ENCODE data around the gene DGKI.

Gene DGKI

GRCh38 chr7:137871170-137871915, 24.6 kb upstream of the DGKI start:
- H2BK12ac ChIP-seq (ENCODE audit: low read length), result no peak overlapping the region
- H3K9ac ChIP-seq (ENCODE audit: low read depth, low read length, poor library complexity), result no peak overlapping the region
- no peak overlapping the region for H2BK5ac ChIP-seq (ENCODE audit: low read length)
- H3K36me3 ChIP-seq (replicated peaks in 1 of 2; ENCODE audit: control insufficient read depth in 2 of 2, insufficient read depth in 2 of 2, low read length in 2 of 2), result peaks cover 5 to 50% of the 10 kb centered on the region in 2 donors
- no peak overlapping the region for H2AFZ ChIP-seq (ENCODE audit: low read length)
- peaks cover 0 to 8% of the 10 kb centered on the region in 2 donors for H3K4me1 ChIP-seq (ENCODE audit: control insufficient read depth in 2 of 2, insufficient read depth in 1 of 2, low read depth in 1 of 2, low read length in 2 of 2)
- H2BK120ac ChIP-seq (ENCODE audit: low read depth, low read length), result no peak overlapping the region
- H3K14ac ChIP-seq (ENCODE audit: low read length), result no peak overlapping the region
- no peak overlapping the region for H3K4ac ChIP-seq (ENCODE audit: low read length)
- H4K91ac ChIP-seq (ENCODE audit: low read depth, low read length, poor library complexity), result no peak overlapping the region
- no peaks in the 10 kb centered on the region for H3K27me3 ChIP-seq (ENCODE audit: control insufficient read depth in 3 of 3, insufficient read depth in 3 of 3, low read depth in 1 of 3, low read length in 3 of 3)
- WGBS, 2 donors (ENCODE audit: extremely low coverage in 2 of 2, insufficient read length in 2 of 2, insufficient replicate concordance in 1 of 2), result no CpG with 5 or more reads among the region's 7 CpGs
- H2AK5ac ChIP-seq (ENCODE audit: low read depth, low read length), result no peak overlapping the region
- H3K4me2 ChIP-seq (ENCODE audit: insufficient read depth, low read length, poor library complexity, severe bottlenecking), result no peak overlapping the region
- H3K27ac ChIP-seq (replicated peaks; ENCODE audit: low read length), result no peak overlapping the region
- DNase-seq (ENCODE audit: low spot score), result no peak
- H4K8ac ChIP-seq (ENCODE audit: low read depth, low read length), result no peak overlapping the region
- no peak overlapping the region for H3K18ac ChIP-seq (ENCODE audit: low read length)
- H3K23ac ChIP-seq (ENCODE audit: low read depth, low read length, poor library complexity), result no peak overlapping the region
- no peaks in the 10 kb centered on the region for H3K79me1 ChIP-seq (ENCODE audit: low read depth, low read length)
- no peak overlapping the region for H2BK15ac ChIP-seq (ENCODE audit: low read length)
- H3K9me3 ChIP-seq (replicated peaks in 1 of 2; ENCODE audit: control insufficient read depth in 2 of 2, insufficient read depth in 1 of 2, low read depth in 1 of 2, low read length in 2 of 2), result peaks cover 4 to 13% of the 10 kb centered on the region in 2 donors
- no peak overlapping the region for H3K4me3 ChIP-seq (ENCODE audit: low read length in 2 of 2)

- Histone ChIP-seq H3K36me3 (replicated peaks in 1 of 2; ENCODE audit: control insufficient read depth in 2 of 2, insufficient read depth in 2 of 2, low read length in 2 of 2) (peaks cover 5 to 43% of the 10 kb centered on the region in 2 donors), H3K27ac (replicated peaks; ENCODE audit: low read length) (no peak overlapping the region), H2BK12ac (ENCODE audit: low read length) (no peak overlapping the region)
Observed at GRCh38 chr7:137870684-137871083, 23.9 kb upstream of the DGKI start.

GRCh38 chr7:137870078-137870477, 23.3 kb upstream of the DGKI start:
- Histone ChIP-seq H3K27ac (replicated peaks; ENCODE audit: low read length) (no peak overlapping the region), H3K36me3 (replicated peaks in 1 of 2; ENCODE audit: control insufficient read depth in 2 of 2, insufficient read depth in 2 of 2, low read length in 2 of 2) (peaks cover 5 to 37% of the 10 kb centered on the region in 2 donors)

More at GRCh38 chr7:137870684-137871083, 23.9 kb upstream of the DGKI start:
- no peaks in the 10 kb centered on the region for H3K27me3 ChIP-seq (ENCODE audit: control insufficient read depth in 3 of 3, insufficient read depth in 3 of 3, low read depth in 1 of 3, low read length in 3 of 3)
- no peak overlapping the region for H3K4me3 ChIP-seq (ENCODE audit: low read length in 2 of 2)
- no peak overlapping the region for H2AK5ac ChIP-seq (ENCODE audit: low read depth, low read length)
- H3K4me1 ChIP-seq (ENCODE audit: control insufficient read depth in 2 of 2, insufficient read depth in 1 of 2, low read depth in 1 of 2, low read length in 2 of 2), result peaks cover 0 to 7% of the 10 kb centered on the region in 2 donors
- H2BK120ac ChIP-seq (ENCODE audit: low read depth, low read length), result no peak overlapping the region
- no peak overlapping the region for H4K91ac ChIP-seq (ENCODE audit: low read depth, low read length, poor library complexity)
- no peaks in the 10 kb centered on the region for H3K79me1 ChIP-seq (ENCODE audit: low read depth, low read length)
- no peak overlapping the region for H3K14ac ChIP-seq (ENCODE audit: low read length)
- no peak overlapping the region for H3K4ac ChIP-seq (ENCODE audit: low read length)
- H2BK5ac ChIP-seq (ENCODE audit: low read length), result no peak overlapping the region
- no peak for DNase-seq (ENCODE audit: low spot score)
- no peak overlapping the region for H3K4me2 ChIP-seq (ENCODE audit: insufficient read depth, low read length, poor library complexity, severe bottlenecking)
- no peak overlapping the region for H4K8ac ChIP-seq (ENCODE audit: low read depth, low read length)
- no peak overlapping the region for H3K18ac ChIP-seq (ENCODE audit: low read length)
- H2BK15ac ChIP-seq (ENCODE audit: low read length), result no peak overlapping the region
- H2AFZ ChIP-seq (ENCODE audit: low read length), result no peak overlapping the region
- peaks cover 4 to 18% of the 10 kb centered on the region in 2 donors for H3K9me3 ChIP-seq (replicated peaks in 1 of 2; ENCODE audit: control insufficient read depth in 2 of 2, insufficient read depth in 1 of 2, low read depth in 1 of 2, low read length in 2 of 2)
- no peak overlapping the region for H3K23ac ChIP-seq (ENCODE audit: low read depth, low read length, poor library complexity)
- no peak overlapping the region for H3K9ac ChIP-seq (ENCODE audit: low read depth, low read length, poor library complexity)

GRCh38 chr7:137869260-137869659, 22.5 kb upstream of the DGKI start:
- peaks cover 0 to 3% of the 10 kb centered on the region in 2 donors for H3K4me1 ChIP-seq (ENCODE audit: control insufficient read depth in 2 of 2, insufficient read depth in 1 of 2, low read depth in 1 of 2, low read length in 2 of 2)

More at GRCh38 chr7:137870078-137870477, 23.3 kb upstream of the DGKI start:
- no CpG with 5 or more reads among the region's 1 CpG for WGBS, 2 donors (ENCODE audit: extremely low coverage in 2 of 2, insufficient read length in 2 of 2, insufficient replicate concordance in 1 of 2)
- H3K9me3 ChIP-seq (replicated peaks in 1 of 2; ENCODE audit: control insufficient read depth in 2 of 2, insufficient read depth in 1 of 2, low read depth in 1 of 2, low read length in 2 of 2), result peaks cover 4 to 25% of the 10 kb centered on the region in 2 donors
- H3K14ac ChIP-seq (ENCODE audit: low read length), result no peak overlapping the region
- H3K4ac ChIP-seq (ENCODE audit: low read length), result no peak overlapping the region
- H3K4me3 ChIP-seq (ENCODE audit: low read length in 2 of 2), result no peak overlapping the region
- H2AK5ac ChIP-seq (ENCODE audit: low read depth, low read length), result no peak overlapping the region
- no peak overlapping the region for H2AFZ ChIP-seq (ENCODE audit: low read length)
- H2BK5ac ChIP-seq (ENCODE audit: low read length), result no peak overlapping the region
- H3K79me1 ChIP-seq (ENCODE audit: low read depth, low read length), result no peaks in the 10 kb centered on the region
- H3K4me1 ChIP-seq (ENCODE audit: control insufficient read depth in 2 of 2, insufficient read depth in 1 of 2, low read depth in 1 of 2, low read length in 2 of 2), result peaks cover 0 to 7% of the 10 kb centered on the region in 2 donors
- no peak overlapping the region for H3K4me2 ChIP-seq (ENCODE audit: insufficient read depth, low read length, poor library complexity, severe bottlenecking)
- no peak overlapping the region for H2BK120ac ChIP-seq (ENCODE audit: low read depth, low read length)
- no peak overlapping the region for H3K18ac ChIP-seq (ENCODE audit: low read length)
- no peak overlapping the region for H2BK15ac ChIP-seq (ENCODE audit: low read length)
- H4K91ac ChIP-seq (ENCODE audit: low read depth, low read length, poor library complexity), result no peak overlapping the region
- no peak overlapping the region for H3K9ac ChIP-seq (ENCODE audit: low read depth, low read length, poor library complexity)
- H3K27me3 ChIP-seq (ENCODE audit: control insufficient read depth in 3 of 3, insufficient read depth in 3 of 3, low read depth in 1 of 3, low read length in 3 of 3), result no peaks in the 10 kb centered on the region
- no peak for DNase-seq (ENCODE audit: low spot score)
- no peak overlapping the region for H2BK12ac ChIP-seq (ENCODE audit: low read length)
- H4K8ac ChIP-seq (ENCODE audit: low read depth, low read length), result no peak overlapping the region
- H3K23ac ChIP-seq (ENCODE audit: low read depth, low read length, poor library complexity), result no peak overlapping the region

More at GRCh38 chr7:137869260-137869659, 22.5 kb upstream of the DGKI start:
- peaks cover 5 to 33% of the 10 kb centered on the region in 2 donors for H3K36me3 ChIP-seq (replicated peaks in 1 of 2; ENCODE audit: control insufficient read depth in 2 of 2, insufficient read depth in 2 of 2, low read length in 2 of 2)
- H3K4me3 ChIP-seq (ENCODE audit: low read length in 2 of 2), result no peak overlapping the region
- H2AK5ac ChIP-seq (ENCODE audit: low read depth, low read length), result no peak overlapping the region
- no peak overlapping the region for H3K9ac ChIP-seq (ENCODE audit: low read depth, low read length, poor library complexity)
- no peak overlapping the region for H3K4me2 ChIP-seq (ENCODE audit: insufficient read depth, low read length, poor library complexity, severe bottlenecking)
- no peak overlapping the region for H2BK120ac ChIP-seq (ENCODE audit: low read depth, low read length)
- no peak for DNase-seq (ENCODE audit: low spot score)
- H2BK5ac ChIP-seq (ENCODE audit: low read length), result no peak overlapping the region
- H3K27ac ChIP-seq (replicated peaks; ENCODE audit: low read length), result no peak overlapping the region
- no CpG with 5 or more reads among the region's 3 CpGs for WGBS, 2 donors (ENCODE audit: extremely low coverage in 2 of 2, insufficient read length in 2 of 2, insufficient replicate concordance in 1 of 2)
- H3K18ac ChIP-seq (ENCODE audit: low read length), result no peak overlapping the region
- H2BK15ac ChIP-seq (ENCODE audit: low read length), result no peak overlapping the region
- no peak overlapping the region for H3K4ac ChIP-seq (ENCODE audit: low read length)
- H4K91ac ChIP-seq (ENCODE audit: low read depth, low read length, poor library complexity), result no peak overlapping the region
- no peak overlapping the region for H3K14ac ChIP-seq (ENCODE audit: low read length)
- H2BK12ac ChIP-seq (ENCODE audit: low read length), result no peak overlapping the region
- no peak overlapping the region for H2AFZ ChIP-seq (ENCODE audit: low read length)
- peaks cover 4 to 26% of the 10 kb centered on the region in 2 donors for H3K9me3 ChIP-seq (replicated peaks in 1 of 2; ENCODE audit: control insufficient read depth in 2 of 2, insufficient read depth in 1 of 2, low read depth in 1 of 2, low read length in 2 of 2)
- H4K8ac ChIP-seq (ENCODE audit: low read depth, low read length), result no peak overlapping the region
- H3K27me3 ChIP-seq (ENCODE audit: control insufficient read depth in 3 of 3, insufficient read depth in 3 of 3, low read depth in 1 of 3, low read length in 3 of 3), result no peaks in the 10 kb centered on the region
- H3K23ac ChIP-seq (ENCODE audit: low read depth, low read length, poor library complexity), result no peak overlapping the region
- no peaks in the 10 kb centered on the region for H3K79me1 ChIP-seq (ENCODE audit: low read depth, low read length)

Data from neuronal stem cell (in vitro differentiated cells).